GM18909 (cell line): ENCODE data around the gene ADH6.
"Not testable (repeated sequence)": the region's sequence is repeated elsewhere in the genome, so short reads cannot be mapped to it uniquely, and the experiment has no call there.

Source experiments
- ATAC-seq: cut with Tn5 transposase; IDR thresholded peaks from one replicate; pipeline ENCODE4 v1.9.1; 2021; ENCODE audit warnings: mild to moderate bottlenecking; ENCODE audit not compliant: unreplicated experiment, poor library complexity

The ADH6 gene

GRCh38 chr4:99201690-99202089, 17.4 kb downstream of the ADH6 start:
- ATAC-seq = no peak

- ATAC-seq = no peak
Observed at GRCh38 chr4:99200138-99200537, 18.9 kb downstream of the ADH6 start.

GRCh38 chr4:99190336-99190735, 28.7 kb downstream of the ADH6 start:
- ATAC-seq = no peak

GRCh38 chr4:99189900-99190299, 29.1 kb downstream of the ADH6 start:
- ATAC-seq = not testable (repeated sequence)

GRCh38 chr4:99186029-99186428, 33.0 kb downstream of the ADH6 start:
- no peak for ATAC-seq

- ATAC-seq = no peak
Observed at GRCh38 chr4:99185581-99185980, 33.5 kb downstream of the ADH6 start.

- no peak for ATAC-seq
Observed at GRCh38 chr4:99180382-99181070, 38.5 kb downstream of the ADH6 start.

GRCh38 chr4:99179626-99180025, 39.4 kb downstream of the ADH6 start:
- ATAC-seq = no peak

- ATAC-seq = no peak
Observed at GRCh38 chr4:99179178-99179577, 39.9 kb downstream of the ADH6 start.

- ATAC-seq = no peak
Observed at GRCh38 chr4:99166544-99166943, 52.5 kb downstream of the ADH6 start.

- no peak for ATAC-seq
Observed at GRCh38 chr4:99165978-99166377, 53.1 kb downstream of the ADH6 start.

- no peak for ATAC-seq
Observed at GRCh38 chr4:99161373-99162099, 57.5 kb downstream of the ADH6 start.

GRCh38 chr4:99159699-99160098, 59.3 kb downstream of the ADH6 start:
- no peak for ATAC-seq

- no peak for ATAC-seq
Observed at GRCh38 chr4:99157478-99157935, 61.5 kb downstream of the ADH6 start.

- no peak for ATAC-seq
Observed at GRCh38 chr4:99156992-99157391, 62.1 kb downstream of the ADH6 start.

- ATAC-seq = no peak
Observed at GRCh38 chr4:99154658-99155342, 64.2 kb downstream of the ADH6 start.
